ENCODE data around the gene TMEM127.
A peak's percentile ranks its signal among the peaks of the same experiment; 100 is the strongest.
"Not testable (repeated sequence)": the region's sequence is repeated elsewhere in the genome, so short reads cannot be mapped to it uniquely, and the experiment has no call there.

TMEM127 gene

GRCh38 chr2:96265840-96266679 is at the start of gene TMEM127, which contains the start of gene CIAO1:
Gene TMEM127 (minus strand): TSS chr2:96265997. CDS start chr2:96265381, 616 bp downstream.
Gene CIAO1 (plus strand): TSS chr2:96266225. CDS start chr2:96266351, 126 bp downstream.
- peak; percentile 95 for DNase-seq (ENCODE audit: low read depth)

- DNase-seq (ENCODE audit: low read depth), result no peak
These were observed 49.2 kb upstream of the TMEM127 start for GRCh38 chr2:96315005-96315399.

- no peak for DNase-seq (ENCODE audit: low read depth)
These were observed 42.5 kb upstream of the TMEM127 start for GRCh38 chr2:96308248-96308647.

DNA sequence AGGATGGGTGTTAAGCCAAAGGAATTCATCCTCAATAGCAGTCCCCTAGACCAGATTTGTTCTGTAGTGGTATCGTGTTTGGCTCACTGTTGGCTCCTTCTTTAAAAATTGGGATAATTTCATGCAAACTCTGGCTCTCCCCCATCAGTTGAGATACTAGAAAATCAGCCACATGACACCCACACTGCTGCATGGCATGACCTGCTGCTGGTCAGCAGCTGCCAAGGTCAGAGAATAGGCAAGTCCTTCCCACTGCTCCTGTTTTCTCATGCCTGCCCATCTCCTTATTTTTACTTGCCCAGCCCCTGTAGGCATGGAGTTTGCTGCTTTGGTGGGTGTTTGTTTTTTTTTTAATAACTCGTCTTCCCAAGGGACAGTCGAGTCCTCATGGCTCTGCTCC is 40.6 kb upstream of the TMEM127 start:
- DNase-seq (ENCODE audit: low read depth), result no peak

DNA sequence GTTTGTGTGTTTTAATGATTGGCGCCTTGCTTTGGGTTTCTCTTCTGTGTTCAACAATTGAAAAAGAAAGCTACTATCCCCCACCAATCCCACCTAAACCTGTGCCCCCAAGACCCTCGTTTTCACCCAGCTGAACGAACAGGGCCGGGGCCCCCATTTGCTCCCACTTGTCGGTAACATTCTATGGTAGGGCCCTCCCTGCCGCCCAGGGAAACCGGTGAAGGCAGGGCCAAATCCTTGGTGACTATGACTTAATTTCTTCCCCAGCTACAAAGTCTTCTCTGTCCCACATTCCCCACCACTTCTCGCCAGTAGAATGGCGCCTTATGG is 40.1 kb upstream of the TMEM127 start:
- no peak for DNase-seq (ENCODE audit: low read depth)

GRCh38 chr2:96305091-96305978 is 39.5 kb upstream of the TMEM127 start, which contains the start of gene SNRNP200:
Gene SNRNP200 (minus strand): TSS chr2:96305546. CDS start chr2:96305437, 109 bp downstream.
- peak; percentile 82 for DNase-seq (ENCODE audit: low read depth)

DNA sequence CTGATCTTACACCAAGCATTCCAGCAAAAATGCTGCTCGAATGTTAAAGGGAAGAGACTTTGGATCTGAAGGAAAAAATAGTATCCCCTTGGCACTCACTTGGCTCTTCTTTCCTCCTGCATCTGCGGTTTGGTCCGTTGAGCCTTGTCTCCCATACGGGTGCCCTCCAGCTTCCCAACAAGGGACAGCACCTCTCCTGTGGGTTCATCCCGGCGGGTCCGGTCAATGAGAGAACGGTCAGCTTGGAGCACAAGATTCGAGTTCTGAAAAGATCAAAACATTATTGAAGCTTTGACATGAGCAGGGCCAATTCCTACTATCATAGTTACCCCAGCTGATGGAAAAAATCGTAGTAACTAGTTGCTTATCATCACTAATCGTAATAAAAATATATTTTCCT is 38.8 kb upstream of the TMEM127 start:
- DNase-seq (ENCODE audit: low read depth), result no peak

DNA sequence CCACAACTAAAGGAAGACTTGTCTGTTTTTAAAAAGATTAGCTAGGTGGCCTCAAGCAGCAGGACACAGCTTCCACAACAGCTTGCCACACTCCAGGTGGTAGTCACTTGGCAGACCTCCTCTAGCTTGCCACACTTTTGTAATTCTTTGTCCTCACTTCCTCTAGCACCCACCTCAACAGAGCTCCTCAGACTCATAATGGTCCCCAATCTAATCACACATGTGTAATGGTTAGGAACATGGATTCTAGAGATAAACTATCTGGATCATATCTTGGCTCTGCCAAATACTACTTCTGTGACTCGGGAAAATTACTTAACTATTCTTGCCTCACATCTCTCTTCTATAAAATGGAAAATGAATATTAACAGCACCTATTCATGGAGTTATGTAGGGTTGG is 36.1 kb upstream of the TMEM127 start:
- DNase-seq (ENCODE audit: low read depth), result no peak

- no peak for DNase-seq (ENCODE audit: low read depth)
These were observed 31.1 kb upstream of the TMEM127 start for GRCh38 chr2:96296925-96297324.

DNA sequence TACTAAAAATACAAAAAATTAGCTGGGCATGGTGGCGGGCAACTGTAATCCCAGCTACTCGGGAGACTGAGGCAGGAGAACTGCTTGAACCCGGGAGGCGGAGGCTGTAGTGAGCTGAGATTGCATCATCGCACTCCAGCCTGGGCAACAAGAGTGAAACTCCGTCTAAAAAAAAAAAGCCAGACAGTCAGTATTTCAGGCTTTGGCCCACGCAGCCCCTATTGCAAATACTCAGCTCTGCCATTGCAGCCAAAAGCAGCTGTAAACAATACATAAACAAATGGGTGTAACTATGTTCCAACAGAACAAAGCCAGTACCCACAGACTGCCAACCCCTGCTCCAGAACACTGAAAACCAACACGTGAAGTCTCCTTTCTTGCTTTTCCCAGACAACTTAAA is 28.5 kb upstream of the TMEM127 start:
- DNase-seq (ENCODE audit: low read depth), result not testable (repeated sequence)

DNA sequence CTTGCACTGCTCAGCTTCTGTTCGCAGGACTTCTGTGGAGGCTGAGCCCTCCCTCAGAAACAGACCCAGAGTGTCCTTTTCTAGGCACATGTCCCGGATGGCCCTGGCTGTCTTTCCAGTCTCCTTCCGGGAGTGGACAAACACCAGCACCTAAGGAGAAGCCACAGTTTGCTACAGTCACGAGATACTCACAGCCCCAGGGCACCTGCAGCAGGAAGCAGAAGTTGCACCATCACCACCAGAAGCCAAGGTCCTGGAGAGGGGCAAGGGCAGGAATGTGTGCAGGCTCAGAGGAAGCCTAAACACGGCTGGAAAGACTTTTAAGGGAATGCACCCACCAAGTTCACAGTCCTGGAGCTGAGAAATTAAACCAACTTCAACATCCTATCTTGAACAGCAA is 26.0 kb upstream of the TMEM127 start:
- DNase-seq (ENCODE audit: low read depth), result no peak

GRCh38 chr2:96287273-96287856 is 21.6 kb upstream of the TMEM127 start:
- DNase-seq (ENCODE audit: low read depth), result no peak

DNA sequence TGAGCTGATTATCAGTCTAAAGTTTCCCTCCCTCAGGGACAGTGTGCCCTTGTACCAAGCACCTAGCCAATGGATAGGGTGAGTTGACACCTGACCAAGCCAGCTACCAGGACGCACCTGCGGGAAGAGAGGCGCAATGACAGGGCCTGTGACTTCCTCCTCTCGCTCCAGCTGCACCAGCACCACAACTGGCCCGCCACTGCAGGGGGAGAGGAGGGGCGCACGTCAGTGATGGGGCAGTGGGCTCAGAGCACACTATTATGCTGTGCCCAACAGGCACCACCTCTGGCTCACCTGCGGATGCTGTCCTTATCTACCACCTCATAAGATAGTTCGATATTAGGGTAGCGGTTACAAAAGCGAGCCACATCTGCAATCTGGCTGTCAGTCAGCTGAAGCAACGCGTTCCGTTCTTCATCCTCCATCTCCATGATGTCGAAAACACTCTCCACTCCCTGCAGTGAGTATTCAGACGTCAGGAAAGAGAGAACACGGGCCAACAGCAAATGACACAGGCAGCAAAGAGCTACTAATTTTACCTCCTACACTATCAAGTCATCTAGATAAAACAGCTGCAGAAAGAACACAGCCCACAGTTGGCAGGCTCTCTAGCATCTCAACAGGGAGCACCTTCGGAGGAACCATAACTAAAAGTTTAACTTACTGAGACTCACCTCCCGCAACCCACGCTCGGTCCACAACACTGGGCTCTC is 11.1 kb upstream of the TMEM127 start:
- DNase-seq (ENCODE audit: low read depth), result no peak

DNA sequence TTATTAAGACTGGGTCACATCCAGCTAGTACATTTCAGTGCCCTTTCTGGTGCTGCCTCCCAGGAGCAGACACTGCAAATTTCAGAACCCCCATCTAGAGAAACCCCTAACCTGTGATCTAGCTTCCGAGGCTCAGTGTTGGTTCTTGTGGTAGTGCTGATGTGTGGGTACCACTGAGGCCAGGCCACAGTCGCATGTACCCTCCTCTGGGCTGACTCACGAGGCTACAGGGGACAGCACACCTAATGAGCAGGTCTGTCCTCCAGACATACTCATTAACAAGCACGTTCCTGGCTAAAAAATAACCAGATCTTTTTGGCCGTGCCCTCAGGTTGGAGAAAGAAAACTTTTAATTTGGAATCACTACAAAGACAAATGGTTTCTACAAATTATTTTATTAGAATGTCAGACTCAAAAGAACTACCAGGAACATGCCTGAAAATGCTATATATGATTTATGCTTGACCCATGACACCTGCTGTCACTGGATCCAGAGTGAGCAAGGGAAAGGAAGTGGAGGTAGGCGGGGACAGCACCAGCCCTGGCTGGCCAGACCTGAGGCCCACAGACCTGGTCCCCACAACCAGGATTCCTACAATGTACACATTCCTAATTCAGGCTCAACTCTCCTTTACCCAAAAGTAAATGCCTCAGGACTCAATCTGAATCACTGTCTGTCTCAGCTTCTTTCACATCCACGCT is 8.7 kb upstream of the TMEM127 start:
- no peak for DNase-seq (ENCODE audit: low read depth)

DNA sequence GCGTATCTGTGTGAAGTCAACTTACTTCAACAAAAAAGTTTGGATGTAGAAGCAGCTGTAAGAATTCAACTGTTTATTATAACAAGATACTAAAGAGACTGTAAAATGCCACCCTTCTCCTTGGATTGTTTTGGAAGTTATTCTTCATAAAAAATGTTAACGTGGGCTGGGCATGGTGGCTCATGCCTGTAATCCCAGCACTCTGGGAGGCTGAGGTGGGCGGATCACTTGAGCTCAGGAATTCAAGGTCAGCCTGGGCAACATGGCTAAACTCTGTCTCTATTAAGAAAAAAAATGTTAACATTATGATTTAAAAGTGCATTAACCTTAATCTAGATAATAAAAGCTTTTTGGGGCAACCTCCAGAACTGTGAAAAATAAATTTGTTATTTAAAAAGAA is 8.0 kb upstream of the TMEM127 start:
- DNase-seq (ENCODE audit: low read depth), result no peak

DNA sequence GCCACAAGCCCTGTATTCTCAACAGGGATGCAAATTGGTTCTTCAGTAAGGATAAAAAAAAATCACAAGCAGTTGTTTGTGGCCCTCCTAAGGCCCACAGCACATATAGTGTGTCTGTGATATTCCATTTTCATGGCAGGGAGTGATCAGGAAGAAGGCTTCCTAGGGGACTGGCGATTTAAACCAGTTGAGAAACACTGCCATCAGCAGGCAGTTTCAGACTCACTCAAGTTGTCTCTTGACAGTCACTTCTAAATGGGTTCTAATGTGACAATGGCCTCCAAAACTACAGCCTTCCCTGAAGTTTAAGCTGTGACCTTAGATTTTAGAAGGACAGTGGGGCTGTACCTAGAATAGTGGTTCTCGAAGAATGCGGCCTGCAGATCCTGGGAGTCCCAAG is 6.2 kb upstream of the TMEM127 start:
- no peak for DNase-seq (ENCODE audit: low read depth)

- DNase-seq (ENCODE audit: low read depth), result no peak
These were observed 1.6 kb upstream of the TMEM127 start for GRCh38 chr2:96267159-96267971.

- peak; percentile 13 for DNase-seq (ENCODE audit: low read depth)
These were observed 403 bp downstream of the TMEM127 start for GRCh38 chr2:96265349-96265839.

GRCh38 chr2:96264656-96265348 is 995 bp downstream of the TMEM127 start:
- no peak for DNase-seq (ENCODE audit: low read depth)

DNA sequence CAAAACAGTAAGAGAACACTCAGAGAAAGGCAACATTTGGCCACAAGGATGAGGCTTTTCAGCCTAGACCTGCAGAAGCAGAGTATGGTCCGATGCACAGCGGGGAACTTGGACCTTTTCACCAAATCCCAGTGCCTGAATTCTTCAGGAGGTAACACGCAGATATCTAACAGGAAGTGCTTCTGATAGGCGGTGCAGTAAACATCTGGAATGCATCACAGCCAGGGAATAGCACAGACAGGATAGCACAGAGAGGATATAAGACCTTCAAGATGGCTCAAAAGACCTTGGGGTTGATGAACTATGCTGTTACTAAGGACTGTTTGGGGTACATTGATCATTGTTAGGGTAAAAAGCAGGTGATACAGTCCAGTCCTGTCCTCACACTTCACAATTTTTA is 1.7 kb downstream of the TMEM127 start:
- no peak for DNase-seq (ENCODE audit: low read depth)

Measured in stimulated activated CD8-positive, alpha-beta memory T cell treated with anti-CD3 and anti-CD28 coated beads, Interleukin-12 subunit alpha, Interleukin-12 subunit beta, amount 100 ng/mL, for 1 hour (primary cell).